Measurements from ENCODE around the gene ATF7. TPM values are rescaled to one million over a fixed set of nuclear protein-coding genes. Genes with fewer than 3 reads are reported as not detected.
"Not testable (repeated sequence)": the region's sequence is repeated elsewhere in the genome, so short reads cannot be mapped to it uniquely, and the experiment has no call there.

Gene ATF7
- polyA plus RNA-seq, 3 donors, result 21.7 to 27.9 (median 24.4) TPM

GRCh38 chr12:53636641-53637040, 10.5 kb upstream of the ATF7 start:
- WGBS (ENCODE audit: insufficient coverage), result no CpG with 5 or more reads among the region's 2 CpGs
- no peaks in the 10 kb centered on the region for H3K36me3 ChIP-seq (replicated peaks in 1 of 2; ENCODE audit: control insufficient read depth in 1 of 2, insufficient read depth in 2 of 2, low read length in 2 of 2)
- no peak overlapping the region for H3K9ac ChIP-seq (ENCODE audit: insufficient read depth, low read length, poor library complexity, severe bottlenecking)
- Mint-ChIP-seq H3K9me3 (peaks cover 1 to 12% (median 4%) of the 10 kb centered on the region in 7 donors), H3K27me3 (ENCODE audit: low read depth in 3 of 3) (peaks cover 2 to 5% (median 3%) of the 10 kb centered on the region in 3 donors), H3K4me3 (no peak overlapping the region), H3K27ac (no peak overlapping the region), H3K36me3 (no peaks in the 10 kb centered on the region), H3K4me1 (peaks cover 2% of the 10 kb centered on the region)
- H3K27me3 ChIP-seq (ENCODE audit: control insufficient read depth in 2 of 2, insufficient read depth in 2 of 2, low read length in 2 of 2), result no peaks in the 10 kb centered on the region
- no peak overlapping the region for H2AFZ ChIP-seq (ENCODE audit: insufficient read depth, low read depth, low read length, poor library complexity, severe bottlenecking)
- H3K79me2 ChIP-seq (ENCODE audit: insufficient read depth, low read length), result no peaks in the 10 kb centered on the region
- TF ChIP-seq CTCF (IDR thresholded peaks at IDR 0.05), result no peak
- no peak overlapping the region for H3K4me3 ChIP-seq (replicated peaks in 1 of 3; ENCODE audit: low read depth in 2 of 3, low read length in 3 of 3)
- no peak overlapping the region for H3K27ac ChIP-seq (ENCODE audit: low read depth in 1 of 2, low read length in 2 of 2)
- no peak for DNase-seq
- no peaks in the 10 kb centered on the region for H3K9me3 ChIP-seq (replicated peaks in 1 of 2; ENCODE audit: control insufficient read depth in 1 of 2, insufficient read depth in 1 of 2, low read length in 2 of 2)
- H4K20me1 ChIP-seq (ENCODE audit: insufficient read depth, low read length), result no peaks in the 10 kb centered on the region
- no peak overlapping the region for H3K4me2 ChIP-seq (replicated peaks; ENCODE audit: extremely low read depth, low read length, poor library complexity, severe bottlenecking)
- H3K4me1 ChIP-seq (ENCODE audit: control insufficient read depth in 1 of 2, insufficient read depth in 2 of 2, low read length in 2 of 2), result no peaks in the 10 kb centered on the region
- intact Hi-C loops (cut with micrococcal nuclease), result no loop called here

- H4K20me1 ChIP-seq (ENCODE audit: insufficient read depth, low read length); H3K4me2 ChIP-seq (replicated peaks; ENCODE audit: extremely low read depth, low read length, poor library complexity, severe bottlenecking); intact Hi-C loops (cut with micrococcal nuclease); DNase-seq; H3K36me3 Mint-ChIP-seq; H3K9ac ChIP-seq (ENCODE audit: insufficient read depth, low read length, poor library complexity, severe bottlenecking); H3K79me2 ChIP-seq (ENCODE audit: insufficient read depth, low read length); H3K27me3 Mint-ChIP-seq (ENCODE audit: low read depth in 3 of 3); H3K27ac Mint-ChIP-seq; H3K4me3 ChIP-seq (replicated peaks in 1 of 3; ENCODE audit: low read depth in 2 of 3, low read length in 3 of 3); H3K36me3 ChIP-seq (replicated peaks in 1 of 2; ENCODE audit: control insufficient read depth in 1 of 2, insufficient read depth in 2 of 2, low read length in 2 of 2); H3K4me3 Mint-ChIP-seq; H3K4me1 ChIP-seq (ENCODE audit: control insufficient read depth in 1 of 2, insufficient read depth in 2 of 2, low read length in 2 of 2); H2AFZ ChIP-seq (ENCODE audit: insufficient read depth, low read depth, low read length, poor library complexity, severe bottlenecking); H3K27ac ChIP-seq (ENCODE audit: low read depth in 1 of 2, low read length in 2 of 2); H3K27me3 ChIP-seq (ENCODE audit: control insufficient read depth in 2 of 2, insufficient read depth in 2 of 2, low read length in 2 of 2); H3K4me1 Mint-ChIP-seq; H3K9me3 ChIP-seq (replicated peaks in 1 of 2; ENCODE audit: control insufficient read depth in 1 of 2, insufficient read depth in 1 of 2, low read length in 2 of 2): not testable (repeated sequence)
- peaks cover 1 to 12% (median 4%) of the 10 kb centered on the region in 7 donors for H3K9me3 Mint-ChIP-seq
Observed at GRCh38 chr12:53635708-53636107, 9.5 kb upstream of the ATF7 start.

Measured in CD14-positive monocyte (primary cell).